ENCODE data around the gene SYT9.

- no peak for TF ChIP-seq NFIC (IDR thresholded peaks at IDR 0.05)
- no peak for TF ChIP-seq YY1 (IDR thresholded peaks at IDR 0.05; ENCODE audit: low read depth)
- no peak for TF ChIP-seq EP300 (IDR thresholded peaks at IDR 0.05; ENCODE audit: borderline replicate concordance)
- TF ChIP-seq RAD21 (IDR thresholded peaks at IDR 0.05; ENCODE audit: low read depth) = no peak
- no peak for TF ChIP-seq CREB1 (IDR thresholded peaks at IDR 0.05; ENCODE audit: low read depth)
- no peak for TF ChIP-seq REST (IDR thresholded peaks at IDR 0.05; ENCODE audit: low read depth)
- TF ChIP-seq TAF1 (IDR thresholded peaks at IDR 0.05; ENCODE audit: low read depth) = no peak
- no peak for TF ChIP-seq CEBPB (IDR thresholded peaks at IDR 0.05)
- no peak for TF ChIP-seq ZBTB7A (IDR thresholded peaks at IDR 0.05; ENCODE audit: low read depth)
- TF ChIP-seq EGR1 (IDR thresholded peaks at IDR 0.05) = no peak
Observed at GRCh38 chr11:7498193-7498592, 246.5 kb downstream of the SYT9 start.
